A549 (cell line): ENCODE data around the gene UBQLN3.

Source experiments
- EP300 ChIP-seq, 2 experiments: fragments of >200 bp; sonication (Bioruptor Twin); formaldehyde crosslinking; IDR thresholded peaks; 2 replicates in 1 of 2; 3 replicates in 1 of 2; pipeline ENCODE4 v1.6.1; 2016 to 2017
- FOSL2 ChIP-seq, 2 experiments: fragments of 450-650 bp in 1 of 2; fragments of >200 bp in 1 of 2; sonication (Bioruptor Twin) in 1 of 2; formaldehyde crosslinking; IDR thresholded peaks; 2 replicates each; pipeline versions ENCODE4 v1.5.0 to v1.6.1; 2016 to 2020; ENCODE audit warnings: mild to moderate bottlenecking in 1 of 2, moderate library complexity in 1 of 2
- SREBF2 ChIP-seq: fragments of 450-650 bp; IDR thresholded peaks from 2 replicates; pipeline ENCODE4 v1.6.1; 2014; ENCODE audit warnings: mild to moderate bottlenecking, moderate library complexity
- TF ChIP-seq, protein P1 (sequence below): fragments of >200 bp; sonication (Bioruptor Twin); formaldehyde crosslinking; IDR thresholded peaks from 3 replicates; pipeline ENCODE4 v1.5.1; 2016

DNA sequence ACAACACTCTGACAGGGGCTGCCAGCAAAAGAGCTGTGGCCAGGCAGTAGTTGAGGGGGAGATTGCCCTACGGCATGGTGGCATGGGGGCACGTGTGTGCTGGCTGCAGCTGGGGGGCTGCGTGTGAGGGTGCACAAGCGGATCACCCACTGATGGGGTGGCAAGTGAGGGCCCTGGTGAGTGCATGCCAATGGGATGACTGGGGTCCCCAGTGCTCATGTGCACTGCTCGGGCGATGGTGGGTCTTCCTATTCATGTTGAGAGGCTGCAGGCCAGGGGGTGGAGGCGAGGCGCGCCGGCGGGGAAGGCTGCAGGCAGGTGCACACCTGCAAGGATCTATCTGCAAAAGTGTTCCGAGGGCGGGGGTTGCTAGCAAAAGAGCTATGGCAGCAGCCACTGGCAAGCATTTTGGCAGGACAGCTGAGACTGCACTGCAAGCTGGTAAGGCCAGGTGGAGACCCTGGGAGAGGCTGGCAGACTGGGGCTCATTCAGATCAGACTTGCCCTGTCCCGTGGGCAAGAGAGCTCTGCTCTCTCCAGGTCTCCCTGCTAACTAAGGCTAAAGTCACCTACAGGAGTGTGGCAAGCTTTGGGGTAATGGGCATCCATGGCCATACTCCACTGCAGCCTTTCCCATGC is 48.7 kb downstream of the UBQLN3 start:
- TF ChIP-seq FOSL2 (IDR thresholded peaks at IDR 0.05) (no peak), FOSL2 (CRISPR knock-in tag; IDR thresholded peaks at IDR 0.05) (no peak), SREBF2 (no peak), EP300 (IDR thresholded peaks at IDR 0.05) (no peak)
- TF ChIP-seq, protein P1, sequence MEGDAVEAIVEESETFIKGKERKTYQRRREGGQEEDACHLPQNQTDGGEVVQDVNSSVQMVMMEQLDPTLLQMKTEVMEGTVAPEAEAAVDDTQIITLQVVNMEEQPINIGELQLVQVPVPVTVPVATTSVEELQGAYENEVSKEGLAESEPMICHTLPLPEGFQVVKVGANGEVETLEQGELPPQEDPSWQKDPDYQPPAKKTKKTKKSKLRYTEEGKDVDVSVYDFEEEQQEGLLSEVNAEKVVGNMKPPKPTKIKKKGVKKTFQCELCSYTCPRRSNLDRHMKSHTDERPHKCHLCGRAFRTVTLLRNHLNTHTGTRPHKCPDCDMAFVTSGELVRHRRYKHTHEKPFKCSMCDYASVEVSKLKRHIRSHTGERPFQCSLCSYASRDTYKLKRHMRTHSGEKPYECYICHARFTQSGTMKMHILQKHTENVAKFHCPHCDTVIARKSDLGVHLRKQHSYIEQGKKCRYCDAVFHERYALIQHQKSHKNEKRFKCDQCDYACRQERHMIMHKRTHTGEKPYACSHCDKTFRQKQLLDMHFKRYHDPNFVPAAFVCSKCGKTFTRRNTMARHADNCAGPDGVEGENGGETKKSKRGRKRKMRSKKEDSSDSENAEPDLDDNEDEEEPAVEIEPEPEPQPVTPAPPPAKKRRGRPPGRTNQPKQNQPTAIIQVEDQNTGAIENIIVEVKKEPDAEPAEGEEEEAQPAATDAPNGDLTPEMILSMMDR = no peak
